DND-41 (cell line): Measurements from ENCODE around the gene MAP2K5.

Experiments
- ATAC-seq: fragments of 200-7000 bp; cut with Tn5 transposase; 3 replicates; pipeline ENCODE4 v1.9.1; 2021; ENCODE audit warnings: low read depth; ENCODE audit not compliant: insufficient read depth
- DNase-seq: peaks from one replicate; pipeline ENCODE4 v3.0.0-alpha.2; 2020
- H2AFZ ChIP-seq: 2 replicates; pipeline ENCODE4 v1.6.0; 2012; ENCODE audit warnings: low read depth, low read length
- H3K27ac ChIP-seq: 2 replicates; pipeline ENCODE4 v1.5.1; 2012; ENCODE audit warnings: low read length, inconsistent platforms
- H3K27me3 ChIP-seq: fragments of 200-600 bp; sonication (generic); 2 replicates; pipeline ENCODE4 v1.6.0; 2012; ENCODE audit warnings: low read length, mild to moderate bottlenecking, inconsistent platforms; ENCODE audit not compliant: insufficient read depth, poor library complexity
- H3K36me3 ChIP-seq: 2 replicates; pipeline ENCODE4 v1.5.1; 2012; ENCODE audit warnings: low read length, inconsistent platforms; ENCODE audit not compliant: insufficient read depth
- H3K4me1 ChIP-seq: 2 replicates; pipeline ENCODE4 v1.5.1; 2012; ENCODE audit warnings: mild to moderate bottlenecking, low read length; ENCODE audit not compliant: insufficient read depth
- H3K4me2 ChIP-seq: 2 replicates; pipeline ENCODE4 v1.6.0; 2012; ENCODE audit warnings: mild to moderate bottlenecking, moderate library complexity, low read length, inconsistent platforms; ENCODE audit not compliant: insufficient read depth
- H3K4me3 ChIP-seq, 2 experiments: fragments of 200-600 bp in 1 of 2; shearing (Covaris generic) in 1 of 2; 2 replicates each; pipeline ENCODE4 v1.5.1; 2012 to 2016; ENCODE audit warnings: inconsistent platforms in 2 of 2, low read length in 2 of 2, mild to moderate bottlenecking in 2 of 2, low read depth in 1 of 2, moderate library complexity in 1 of 2
- H3K79me2 ChIP-seq: 2 replicates; pipeline ENCODE4 v1.6.0; 2012; ENCODE audit warnings: low read length, inconsistent platforms; ENCODE audit not compliant: insufficient read depth
- H3K9ac ChIP-seq: 2 replicates; pipeline ENCODE4 v1.6.0; 2012; ENCODE audit warnings: low read depth, mild to moderate bottlenecking, inconsistent platforms, low read length, moderate library complexity
- H3K9me3 ChIP-seq: 2 replicates; pipeline ENCODE4 v1.5.1; 2012; ENCODE audit warnings: low read length, moderate library complexity, mild to moderate bottlenecking, inconsistent platforms; ENCODE audit not compliant: insufficient read depth, severe bottlenecking
- H4K20me1 ChIP-seq: 2 replicates; pipeline ENCODE4 v1.6.0; 2012; ENCODE audit warnings: low read length; ENCODE audit not compliant: insufficient read depth
- CTCF ChIP-seq: IDR thresholded peaks from 2 replicates; pipeline ENCODE4 v1.5.1; 2012; ENCODE audit warnings: borderline replicate concordance, low read length, moderate library complexity, mild to moderate bottlenecking; ENCODE audit not compliant: poor library complexity, severe bottlenecking; ENCODE audit errors: extremely low read depth
- EZH2 ChIP-seq: IDR thresholded peaks from 3 replicates; pipeline ENCODE4 v1.6.1; 2012; ENCODE audit warnings: borderline replicate concordance, low read depth, mild to moderate bottlenecking, moderate library complexity, low read length, inconsistent platforms; ENCODE audit not compliant: severe bottlenecking

The MAP2K5 gene

DNA sequence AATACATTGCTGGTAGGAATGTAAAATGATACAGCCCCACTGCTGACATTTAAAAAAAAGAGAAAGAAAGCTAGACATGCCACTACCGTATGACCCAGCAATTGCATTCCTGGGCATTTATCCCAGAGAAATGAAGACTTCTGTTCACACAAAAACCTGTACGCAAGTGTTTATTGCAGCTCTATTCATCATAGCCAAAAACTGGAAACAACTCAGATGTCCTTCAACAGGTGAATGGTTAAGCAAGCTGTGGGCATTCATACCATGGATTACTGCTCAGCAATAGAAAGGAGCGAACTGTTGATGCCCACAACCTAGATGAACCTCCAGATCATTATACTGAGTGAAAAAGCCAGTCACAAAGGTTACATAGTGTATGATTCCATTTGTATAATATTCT is 132.5 kb downstream of the MAP2K5 start:
- H2AFZ ChIP-seq, result no peak overlapping the region
- H3K4me3 ChIP-seq, result no peak overlapping the region
- no peaks in the 10 kb centered on the region for H3K79me2 ChIP-seq
- H3K4me2 ChIP-seq, result no peak overlapping the region
- no peaks in the 10 kb centered on the region for H3K36me3 ChIP-seq
- H3K9me3 ChIP-seq, result no peaks in the 10 kb centered on the region
- DNase-seq (no peak), ATAC-seq (no peak)
- H3K27me3 ChIP-seq, result no peaks in the 10 kb centered on the region
- H3K4me1 ChIP-seq, result no peaks in the 10 kb centered on the region
- H3K9ac ChIP-seq, result no peak overlapping the region
- no peaks in the 10 kb centered on the region for H4K20me1 ChIP-seq
- TF ChIP-seq CTCF (no peak), EZH2 (no peak)
- no peak overlapping the region for H3K27ac ChIP-seq

DNA sequence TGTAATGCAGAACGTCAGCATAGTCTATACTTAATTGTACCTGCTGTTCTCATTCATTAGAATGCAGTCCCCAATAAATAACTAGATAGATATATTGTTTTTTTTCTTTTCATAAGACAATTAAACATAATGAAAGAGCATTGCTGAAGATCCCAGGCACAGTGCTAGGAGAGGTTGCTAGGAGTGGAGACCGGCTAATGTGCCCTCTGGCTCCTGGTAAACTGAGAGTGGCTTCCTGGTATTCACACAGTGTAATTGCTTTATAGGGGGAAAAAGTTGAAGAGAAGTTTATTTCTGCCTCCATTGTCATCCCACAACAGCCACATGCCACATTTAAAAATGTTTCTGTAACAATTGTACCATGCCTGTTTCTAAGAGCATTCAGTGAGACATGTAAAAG is 135.6 kb downstream of the MAP2K5 start:
- Histone ChIP-seq H3K36me3 (0 out of 2 replicates have a peak, but pooled peaks cover 10% of the 10 kb centered on the region), H3K4me3 (no peak overlapping the region), H3K79me2 (no peaks in the 10 kb centered on the region), H2AFZ (no peak overlapping the region), H3K4me2 (no peak overlapping the region), H3K9ac (no peak overlapping the region), H3K27me3 (no peaks in the 10 kb centered on the region), H3K27ac (no peak overlapping the region), H3K4me1 (peaks cover 4% of the 10 kb centered on the region; the same call in 1 of the 2 replicates), H3K9me3 (peaks cover 4% of the 10 kb centered on the region), H4K20me1 (no peaks in the 10 kb centered on the region)
- DNase-seq (no peak), ATAC-seq (no peak)
- TF ChIP-seq EZH2 (no peak), CTCF (no peak)

DNA sequence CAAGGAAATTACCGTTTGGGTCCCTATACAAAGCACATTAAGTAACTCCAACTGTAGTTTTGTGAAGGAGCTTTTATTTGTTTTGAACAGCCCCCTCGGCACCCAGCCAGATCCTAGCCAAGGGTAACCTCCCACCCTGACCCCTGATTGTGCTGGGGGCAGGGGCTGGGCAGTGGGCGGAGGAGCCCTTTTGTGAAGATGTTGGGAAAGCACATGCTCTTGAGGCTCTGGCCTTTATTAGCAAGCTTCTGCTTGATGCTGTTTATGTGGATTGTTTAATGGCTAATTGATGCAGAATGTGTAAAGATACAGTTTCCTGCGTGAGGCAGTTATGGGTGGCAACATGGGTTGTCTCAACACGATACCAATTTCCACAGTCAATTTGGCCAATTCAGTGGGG is 136.5 kb downstream of the MAP2K5 start:
- no peaks in the 10 kb centered on the region for H3K79me2 ChIP-seq
- no peak for TF ChIP-seq CTCF
- ATAC-seq (no peak), DNase-seq (no peak)
- H4K20me1 ChIP-seq, result no peaks in the 10 kb centered on the region
- no peak overlapping the region for H3K9ac ChIP-seq
- H3K36me3 ChIP-seq, result 0 out of 2 replicates have a peak, but pooled peaks cover 10% of the 10 kb centered on the region
- no peak overlapping the region for H3K4me3 ChIP-seq
- H3K27me3 ChIP-seq, result no peaks in the 10 kb centered on the region
- peaks cover 9% of the 10 kb centered on the region for H3K9me3 ChIP-seq
- H3K4me2 ChIP-seq, result no peak overlapping the region
- H3K4me1 ChIP-seq, result peaks cover 4% of the 10 kb centered on the region; the same call in 1 of the 2 replicates
- no peak overlapping the region for H2AFZ ChIP-seq
- H3K27ac ChIP-seq, result no peak overlapping the region

DNA sequence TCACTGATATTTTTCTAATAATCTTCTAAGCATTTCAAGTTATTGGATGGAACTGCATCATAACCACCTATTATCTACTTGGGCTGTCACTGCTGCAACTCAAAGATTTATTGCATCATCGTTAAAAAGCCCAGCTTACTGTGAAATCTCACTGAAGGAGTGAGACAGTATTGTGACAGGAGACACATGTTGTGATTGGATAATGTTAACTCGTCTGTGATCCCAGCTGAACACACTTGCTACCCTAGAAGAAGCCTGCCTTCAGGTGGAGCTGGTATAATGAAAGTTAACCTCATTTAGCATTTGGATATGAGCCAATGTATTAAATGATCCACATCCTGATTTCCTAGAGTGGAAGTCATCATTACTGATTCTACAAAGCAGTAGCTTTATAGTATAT is 138.1 kb downstream of the MAP2K5 start:
- 0 out of 2 replicates have a peak, but pooled peaks cover 10% of the 10 kb centered on the region for H3K36me3 ChIP-seq
- peak; percentile 70 for ATAC-seq
- H2AFZ ChIP-seq, result no peak overlapping the region
- no peaks in the 10 kb centered on the region for H3K27me3 ChIP-seq
- no peak overlapping the region for H3K4me3 ChIP-seq
- DNase-seq, result peak; percentile 41
- H3K9me3 ChIP-seq, result peaks cover 22% of the 10 kb centered on the region
- no peak overlapping the region for H3K9ac ChIP-seq
- H3K27ac ChIP-seq, result no peak overlapping the region
- no peaks in the 10 kb centered on the region for H4K20me1 ChIP-seq
- H3K79me2 ChIP-seq, result no peaks in the 10 kb centered on the region
- H3K4me1 ChIP-seq, result peaks cover 4% of the 10 kb centered on the region; the same call in 1 of the 2 replicates
- TF ChIP-seq CTCF, result no peak
- TF ChIP-seq EZH2, result no peak
- H3K4me2 ChIP-seq, result no peak overlapping the region
